Measurements from ENCODE around the gene PLEKHA5. TPM values are rescaled to one million over a fixed set of nuclear protein-coding genes. Genes with fewer than 3 reads are reported as not detected.

PLEKHA5 gene
- polyA plus RNA-seq, 1 donor (not counting 4 experiments of a cell fraction or from before 2014, with no cell fraction given) = 21.7 TPM

GRCh38 chr12:19080918-19081317 is 48.6 kb upstream of the PLEKHA5 start:
- Histone ChIP-seq H3K9ac (ENCODE audit: control insufficient read depth, extremely low read depth, insufficient read depth, low read length) (no peak overlapping the region), H4K20me1 (ENCODE audit: control insufficient read depth, extremely low read depth, insufficient read depth, low read length) (no peaks in the 10 kb centered on the region), H3K4me1 (ENCODE audit: control insufficient read depth, extremely low read depth, insufficient read depth, low read length) (no peaks in the 10 kb centered on the region), H3K4me2 (ENCODE audit: control insufficient read depth, extremely low read depth, insufficient read depth, low read depth, low read length) (no peak overlapping the region), H3K4me3 (ENCODE audit: control insufficient read depth in 2 of 3, extremely low read depth in 1 of 3, insufficient read depth in 2 of 3, low read depth in 1 of 3, low read length in 3 of 3) (no peak overlapping the region), H2AFZ (ENCODE audit: control insufficient read depth, low read length) (no peak overlapping the region), H3K27ac (ENCODE audit: control insufficient read depth, insufficient read depth, low read length) (no peak overlapping the region), H3K36me3 (ENCODE audit: control insufficient read depth in 2 of 2, extremely low read depth in 1 of 2, insufficient read depth in 2 of 2, low read length in 2 of 2) (no peaks in the 10 kb centered on the region), H3K9me1 (ENCODE audit: control insufficient read depth, extremely low read depth, insufficient read depth, low read length) (no peaks in the 10 kb centered on the region), H3K79me2 (ENCODE audit: control insufficient read depth, insufficient read depth, low read length) (no peaks in the 10 kb centered on the region), H3K27me3 (ENCODE audit: control insufficient read depth, extremely low read depth, insufficient read depth, low read length) (no peaks in the 10 kb centered on the region), H3K9me3 (ENCODE audit: control insufficient read depth, low read depth, low read length) (no peaks in the 10 kb centered on the region)
- no peak for FAIRE-seq
- TF ChIP-seq CTCF (optimal IDR thresholded peaks at IDR 0.05 in 1 of 3, IDR thresholded peaks at IDR 0.05 in 1 of 3, conservative IDR thresholded peaks at IDR 0.05 in 1 of 3; ENCODE audit: extremely low read depth in 1 of 3, insufficient read depth in 2 of 3, low read length in 3 of 3) (no peak), EZH2 (IDR thresholded peaks at IDR 0.05; ENCODE audit: low read length) (no peak)
- DNase-seq (ENCODE audit: low read depth, low spot score) = no peak
- dilution Hi-C loops (cut with MboI; ENCODE audit: extremely low pct_ligation_motif_present, low sequenced_read_pairs) = no loop called here

GRCh38 chr12:19082365-19082911 is 47.1 kb upstream of the PLEKHA5 start:
- DNase-seq (ENCODE audit: low read depth, low spot score) (no peak), FAIRE-seq (peak; percentile 20)
- Histone ChIP-seq H3K9me3 (ENCODE audit: control insufficient read depth, low read depth, low read length) (no peaks in the 10 kb centered on the region), H3K36me3 (ENCODE audit: control insufficient read depth in 2 of 2, extremely low read depth in 1 of 2, insufficient read depth in 2 of 2, low read length in 2 of 2) (no peaks in the 10 kb centered on the region), H3K9me1 (ENCODE audit: control insufficient read depth, extremely low read depth, insufficient read depth, low read length) (no peaks in the 10 kb centered on the region), H3K27ac (ENCODE audit: control insufficient read depth, insufficient read depth, low read length) (no peak overlapping the region), H3K79me2 (ENCODE audit: control insufficient read depth, insufficient read depth, low read length) (no peaks in the 10 kb centered on the region), H2AFZ (ENCODE audit: control insufficient read depth, low read length) (no peak overlapping the region), H3K9ac (ENCODE audit: control insufficient read depth, extremely low read depth, insufficient read depth, low read length) (no peak overlapping the region), H3K27me3 (ENCODE audit: control insufficient read depth, extremely low read depth, insufficient read depth, low read length) (no peaks in the 10 kb centered on the region), H3K4me2 (ENCODE audit: control insufficient read depth, extremely low read depth, insufficient read depth, low read depth, low read length) (no peak overlapping the region), H3K4me1 (ENCODE audit: control insufficient read depth, extremely low read depth, insufficient read depth, low read length) (no peaks in the 10 kb centered on the region), H3K4me3 (ENCODE audit: control insufficient read depth in 2 of 3, extremely low read depth in 1 of 3, insufficient read depth in 2 of 3, low read depth in 1 of 3, low read length in 3 of 3) (no peak overlapping the region), H4K20me1 (ENCODE audit: control insufficient read depth, extremely low read depth, insufficient read depth, low read length) (no peaks in the 10 kb centered on the region)
- dilution Hi-C loops (cut with MboI; ENCODE audit: extremely low pct_ligation_motif_present, low sequenced_read_pairs) = no loop called here
- TF ChIP-seq EZH2 (IDR thresholded peaks at IDR 0.05; ENCODE audit: low read length) (no peak), CTCF (optimal IDR thresholded peaks at IDR 0.05 in 1 of 3, IDR thresholded peaks at IDR 0.05 in 1 of 3, conservative IDR thresholded peaks at IDR 0.05 in 1 of 3; ENCODE audit: extremely low read depth in 1 of 3, insufficient read depth in 2 of 3, low read length in 3 of 3) (no peak)

Measured in keratinocyte (primary cell).